ENCODE results near the gene GLIPR1L2.

The GLIPR1L2 gene

GRCh38 chr12:75481774-75482173 lies 90.9 kb downstream of the GLIPR1L2 start:
- H3K4me1 ChIP-seq (ENCODE audit: control insufficient read depth in 5 of 5, insufficient read depth in 5 of 5, low read length in 5 of 5): peaks cover 0 to 20% (median 10%) of the 10 kb centered on the region in 5 donors
- H3K9me3 ChIP-seq (ENCODE audit: control insufficient read depth in 5 of 5, low read length in 5 of 5): no peaks in the 10 kb centered on the region
- H3K36me3 ChIP-seq (ENCODE audit: control insufficient read depth in 5 of 5, insufficient read depth in 5 of 5, low read length in 5 of 5): no peaks in the 10 kb centered on the region
- no peaks in the 10 kb centered on the region for H3K27me3 ChIP-seq (ENCODE audit: control insufficient read depth in 5 of 5, insufficient read depth in 4 of 5, low read length in 5 of 5)
- peak overlapping the region in 1 of 5 donors; percentile 71 for H3K9ac ChIP-seq (ENCODE audit: low read length in 5 of 5)
- H3K4me3 ChIP-seq (ENCODE audit: low read depth in 1 of 5, low read length in 5 of 5): peak overlapping the region; percentile 39 to 69 (median 60)
- peak overlapping the region; percentile 81 for H3K27ac ChIP-seq (ENCODE audit: low read depth, low read length)
